Ascending aorta (tissue), 2 donors: ENCODE measurements around the gene ADGRV1. TPM values are rescaled to one million over a fixed set of nuclear protein-coding genes. Genes with fewer than 3 reads are reported as not detected.
A peak's percentile ranks its signal among the peaks of the same experiment; 100 is the strongest.

Experiments
- DNase-seq, 2 donors: peaks; one replicate each; pipeline ENCODE4 v3.0.0-alpha.2; 2019; ENCODE audit warnings: low spot score in 2 of 2
- H3K27ac ChIP-seq, 2 donors: fragments of 200-600 bp; sonication (generic); one replicate each; pipeline ENCODE4 v1.5.1; 2016 to 2017; ENCODE audit warnings: mild to moderate bottlenecking in 1 of 2
- H3K27me3 ChIP-seq: fragments of 200-600 bp; sonication (generic); one replicate; pipeline ENCODE4 v1.5.1; 2017
- H3K36me3 ChIP-seq, 2 donors: fragments of 200-600 bp; sonication (generic); one replicate each; pipeline ENCODE4 v1.5.1; 2016
- H3K4me1 ChIP-seq, 2 donors: fragments of 200-600 bp; sonication (generic); one replicate each; pipeline ENCODE4 v1.5.1; 2016 to 2017; ENCODE audit warnings: mild to moderate bottlenecking in 1 of 2
- H3K4me3 ChIP-seq, 2 donors: fragments of 200-600 bp; sonication (generic); one replicate each; pipeline ENCODE4 v1.5.1; 2016 to 2017; ENCODE audit warnings: mild to moderate bottlenecking in 1 of 2
- H3K9me3 ChIP-seq, 2 donors: fragments of 200-600 bp; sonication (generic); one replicate each; pipeline ENCODE4 v1.5.1; 2016
- intact Hi-C: fragments of 100-400 bp; cut with DNase I; formaldehyde crosslinking; loops from one replicate; pipeline ENCODE4 v1.15.1; 2023
- total RNA-seq: library from RNA; depleted of rRNA; stranded (reverse); fragments of >200 nt; gene quantifications from one replicate; pipeline ENCODE4 v1.1.0, GENCODE V29; 2016
- TF ChIP-seq, protein P1 (sequence below), 3 experiments: fragments of 200-600 bp in 2 of 3; fragments of 450-650 bp in 1 of 3; sonication (generic) in 2 of 3; IDR thresholded peaks; one replicate each; pipeline ENCODE4 v1.5.1; 2016 to 2019; ENCODE audit warnings: antibody characterized with exemption in 3 of 3, mild to moderate bottlenecking in 1 of 3, moderate library complexity in 1 of 3

Gene ADGRV1
- total RNA-seq, 1 donor from 2014 or later: 6.9 TPM

DNA sequence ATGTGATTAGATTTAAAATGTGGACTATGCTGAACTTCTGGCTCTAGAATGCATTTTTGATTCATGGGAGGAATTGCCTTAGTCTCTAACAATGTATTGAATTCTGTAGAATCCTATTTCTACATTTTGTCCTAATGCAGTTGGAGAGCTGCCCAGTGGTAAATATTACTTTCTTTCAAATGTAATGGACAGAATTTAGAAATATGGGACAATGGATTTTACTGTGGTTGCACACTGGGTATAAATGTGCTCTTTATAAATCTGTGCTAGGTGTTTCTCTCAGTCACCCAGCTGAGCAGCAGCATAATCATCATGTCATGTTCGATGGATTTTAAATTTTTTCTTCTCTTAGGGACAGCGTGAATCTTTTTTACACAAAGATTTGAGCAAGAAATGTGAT is 141.7 kb downstream of the ADGRV1 start:
- no peaks in the 10 kb centered on the region for H3K9me3 ChIP-seq
- no peak for DNase-seq
- no peaks in the 10 kb centered on the region for H3K36me3 ChIP-seq
- no peak overlapping the region for H3K4me3 ChIP-seq
- no peak overlapping the region for H3K27ac ChIP-seq
- TF ChIP-seq, protein P1, sequence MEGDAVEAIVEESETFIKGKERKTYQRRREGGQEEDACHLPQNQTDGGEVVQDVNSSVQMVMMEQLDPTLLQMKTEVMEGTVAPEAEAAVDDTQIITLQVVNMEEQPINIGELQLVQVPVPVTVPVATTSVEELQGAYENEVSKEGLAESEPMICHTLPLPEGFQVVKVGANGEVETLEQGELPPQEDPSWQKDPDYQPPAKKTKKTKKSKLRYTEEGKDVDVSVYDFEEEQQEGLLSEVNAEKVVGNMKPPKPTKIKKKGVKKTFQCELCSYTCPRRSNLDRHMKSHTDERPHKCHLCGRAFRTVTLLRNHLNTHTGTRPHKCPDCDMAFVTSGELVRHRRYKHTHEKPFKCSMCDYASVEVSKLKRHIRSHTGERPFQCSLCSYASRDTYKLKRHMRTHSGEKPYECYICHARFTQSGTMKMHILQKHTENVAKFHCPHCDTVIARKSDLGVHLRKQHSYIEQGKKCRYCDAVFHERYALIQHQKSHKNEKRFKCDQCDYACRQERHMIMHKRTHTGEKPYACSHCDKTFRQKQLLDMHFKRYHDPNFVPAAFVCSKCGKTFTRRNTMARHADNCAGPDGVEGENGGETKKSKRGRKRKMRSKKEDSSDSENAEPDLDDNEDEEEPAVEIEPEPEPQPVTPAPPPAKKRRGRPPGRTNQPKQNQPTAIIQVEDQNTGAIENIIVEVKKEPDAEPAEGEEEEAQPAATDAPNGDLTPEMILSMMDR (IDR thresholded peaks at IDR 0.05): no peak
- H3K4me1 ChIP-seq: no peaks in the 10 kb centered on the region
- intact Hi-C loops: no loop called here
- no peaks in the 10 kb centered on the region for H3K27me3 ChIP-seq

DNA sequence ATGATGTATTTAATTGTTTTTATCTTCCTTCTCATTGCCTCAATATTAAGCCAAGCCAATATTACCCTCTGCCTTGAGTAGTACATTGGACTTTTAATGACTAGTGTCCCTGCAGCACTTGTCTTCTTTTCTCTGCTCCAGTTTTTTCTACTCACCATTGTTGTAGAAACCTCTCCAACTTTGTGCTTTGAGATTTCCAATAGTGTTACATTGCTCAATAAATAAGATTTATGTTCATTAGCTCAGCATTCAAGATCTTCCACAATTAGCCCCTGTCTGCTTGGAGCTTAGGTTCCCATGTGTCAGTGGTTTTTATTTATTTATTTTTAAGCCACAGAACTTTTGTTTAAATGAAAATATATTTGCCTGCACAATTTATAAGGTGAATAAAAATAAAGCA is 145.3 kb downstream of the ADGRV1 start:
- Histone ChIP-seq H3K9me3 (no peaks in the 10 kb centered on the region), H3K27ac (no peak overlapping the region), H3K36me3 (no peaks in the 10 kb centered on the region), H3K4me1 (no peaks in the 10 kb centered on the region), H3K4me3 (no peak overlapping the region), H3K27me3 (no peaks in the 10 kb centered on the region)
- DNase-seq: no peak
- TF ChIP-seq, protein P1 (IDR thresholded peaks at IDR 0.05): no peak
- intact Hi-C loops: no loop called here

DNA sequence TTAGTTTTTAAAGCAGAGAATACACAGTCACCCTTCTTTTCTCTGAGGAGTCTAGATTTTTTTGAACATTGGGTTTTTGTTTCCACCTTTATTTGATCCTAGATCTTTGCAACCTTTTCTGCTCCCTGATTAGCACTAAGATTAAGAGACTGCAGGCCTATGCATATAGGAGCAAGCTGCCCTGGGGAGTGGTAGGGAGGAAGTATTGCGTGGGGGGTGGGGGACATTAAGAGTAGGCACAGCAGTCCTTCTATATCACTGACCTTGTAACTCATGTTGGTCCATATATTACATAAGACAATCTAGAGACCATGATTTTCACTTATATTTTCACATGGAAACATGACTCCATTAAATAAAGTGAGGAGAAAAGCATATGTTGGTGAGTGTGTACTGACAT is 149.1 kb downstream of the ADGRV1 start:
- intact Hi-C loops: no loop called here
- TF ChIP-seq, protein P1 (IDR thresholded peaks at IDR 0.05): no peak
- Histone ChIP-seq H3K4me3 (no peak overlapping the region), H3K4me1 (no peaks in the 10 kb centered on the region), H3K9me3 (no peaks in the 10 kb centered on the region), H3K27ac (no peak overlapping the region), H3K27me3 (no peaks in the 10 kb centered on the region), H3K36me3 (no peaks in the 10 kb centered on the region)
- no peak for DNase-seq

DNA sequence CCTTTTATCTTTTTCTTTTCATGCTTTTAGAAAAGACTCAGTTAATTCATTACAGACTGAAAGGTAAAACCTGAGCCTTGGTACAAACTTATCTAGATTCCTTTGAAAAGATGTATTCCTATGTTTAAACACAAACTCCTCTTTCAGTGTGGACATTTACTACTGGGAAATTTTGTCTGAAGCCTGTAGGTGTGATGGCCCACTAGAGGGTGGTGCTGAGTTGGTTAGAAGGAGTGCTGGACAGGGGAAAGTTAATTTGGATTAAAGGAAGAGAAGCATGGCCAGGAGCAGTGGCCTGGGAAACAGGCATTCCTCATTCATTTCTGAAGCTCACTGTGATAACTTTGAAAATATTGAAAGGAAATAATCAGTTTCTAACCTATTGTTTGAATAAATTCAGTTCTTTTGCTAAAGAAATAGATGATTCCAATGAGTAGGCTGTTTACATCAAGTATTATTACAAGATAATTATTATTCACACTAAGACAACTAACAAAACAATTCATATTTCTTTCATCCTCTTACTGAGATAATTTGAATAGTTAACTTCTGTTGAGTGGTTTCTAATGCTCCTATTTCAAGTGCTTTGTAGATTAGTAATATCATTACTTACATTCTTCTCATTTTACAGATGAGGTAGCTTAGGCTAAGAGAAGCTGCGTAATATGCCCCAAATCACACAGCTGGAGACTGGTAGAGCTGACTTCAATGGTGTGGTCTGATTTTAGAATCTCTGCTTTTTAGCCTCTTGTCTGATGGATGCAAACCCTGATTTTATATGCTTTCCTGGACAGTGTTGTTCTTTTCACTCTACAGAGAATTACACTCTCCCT is 150.9 kb downstream of the ADGRV1 start:
- intact Hi-C loops: no loop called here
- no peaks in the 10 kb centered on the region for H3K4me1 ChIP-seq
- H3K36me3 ChIP-seq: no peaks in the 10 kb centered on the region
- no peaks in the 10 kb centered on the region for H3K9me3 ChIP-seq
- TF ChIP-seq, protein P1 (IDR thresholded peaks at IDR 0.05): peak in 2 of 3 experiments; percentile 40 to 54
- no peak overlapping the region for H3K27ac ChIP-seq
- no peaks in the 10 kb centered on the region for H3K27me3 ChIP-seq
- no peak overlapping the region for H3K4me3 ChIP-seq
- no peak for DNase-seq

DNA sequence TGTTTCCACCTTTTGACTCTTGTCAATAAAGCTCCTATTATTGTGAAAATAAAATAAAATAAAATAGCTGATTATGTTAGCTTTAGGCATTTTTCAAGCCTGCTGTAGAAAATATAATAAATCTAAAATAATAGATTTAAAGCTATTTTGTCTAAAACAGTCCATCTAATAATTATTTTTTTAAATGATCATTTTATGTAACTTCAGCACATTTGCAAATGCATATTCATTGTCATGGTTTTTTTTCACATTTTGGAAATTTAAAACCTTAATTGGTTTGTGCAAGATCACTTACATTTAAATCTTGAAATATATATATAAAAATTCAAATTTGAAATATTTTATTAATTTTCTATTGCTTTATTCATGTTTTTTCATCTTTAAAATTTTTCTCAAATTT is 159.8 kb downstream of the ADGRV1 start:
- intact Hi-C loops: no loop called here
- DNase-seq: no peak
- Histone ChIP-seq H3K4me3 (no peak overlapping the region), H3K9me3 (no peaks in the 10 kb centered on the region), H3K4me1 (no peaks in the 10 kb centered on the region), H3K36me3 (no peaks in the 10 kb centered on the region), H3K27ac (no peak overlapping the region), H3K27me3 (no peaks in the 10 kb centered on the region)
- TF ChIP-seq, protein P1 (IDR thresholded peaks at IDR 0.05): no peak
